GM19238 (cell line): ENCODE results near the gene PLEKHA7.
"Not testable (repeated sequence)": the region's sequence is repeated elsewhere in the genome, so short reads cannot be mapped to it uniquely, and the experiment has no call there.

Source experiments
- DNase-seq: peaks from one replicate; pipeline ENCODE4 v3.0.0; 2011; ENCODE audit warnings: low spot score; ENCODE audit not compliant: insufficient read length

Gene PLEKHA7

DNA sequence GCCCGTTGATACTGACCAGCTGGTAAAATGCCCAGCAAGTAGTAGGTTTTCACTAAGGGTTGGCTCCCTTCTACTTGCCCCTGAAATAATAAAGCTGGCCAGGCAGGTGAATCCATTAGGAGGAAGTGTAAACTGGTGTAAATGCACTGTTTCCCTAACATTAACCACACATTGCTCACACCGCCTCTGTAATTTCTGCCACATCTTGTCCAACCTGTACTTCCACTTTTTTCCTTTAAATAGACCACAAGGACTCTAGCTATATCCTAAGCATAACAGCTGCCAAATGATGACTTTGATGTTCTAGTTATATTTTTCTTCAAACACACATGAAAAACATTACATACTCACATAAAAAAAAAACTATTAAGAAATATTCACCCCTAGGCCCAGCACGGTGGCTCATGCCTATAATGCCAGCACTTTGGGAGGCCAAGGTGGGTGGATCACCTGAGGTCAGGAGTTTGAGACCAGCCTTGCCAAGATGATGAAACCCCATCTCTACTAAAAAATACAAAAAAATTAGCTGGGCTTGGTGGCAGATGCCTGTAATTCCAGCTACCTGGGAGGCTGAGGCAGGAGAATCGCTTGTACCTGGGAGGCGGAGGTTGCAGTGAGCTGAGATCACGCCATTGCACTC lies 95.6 kb downstream of the PLEKHA7 start:
- not testable (repeated sequence) for DNase-seq

DNA sequence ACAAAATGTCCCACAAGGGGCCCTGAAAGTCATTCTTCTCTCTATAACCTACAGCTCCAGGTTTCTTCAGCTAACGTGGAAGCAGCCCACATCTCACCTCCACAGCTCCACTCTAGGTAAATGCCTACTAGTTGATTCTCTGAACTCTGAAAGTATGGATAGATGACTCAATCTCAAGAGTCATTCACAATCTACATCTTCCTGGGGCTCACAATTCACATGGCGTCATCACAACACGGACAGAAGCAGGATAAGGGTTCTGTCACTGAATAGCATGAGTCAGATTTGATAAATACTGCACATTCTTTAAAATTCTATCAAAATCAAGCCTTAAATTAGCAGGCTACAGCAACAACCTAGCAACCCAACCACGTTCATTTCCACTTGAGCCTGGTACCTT lies 96.3 kb downstream of the PLEKHA7 start:
- DNase-seq = no peak

DNA sequence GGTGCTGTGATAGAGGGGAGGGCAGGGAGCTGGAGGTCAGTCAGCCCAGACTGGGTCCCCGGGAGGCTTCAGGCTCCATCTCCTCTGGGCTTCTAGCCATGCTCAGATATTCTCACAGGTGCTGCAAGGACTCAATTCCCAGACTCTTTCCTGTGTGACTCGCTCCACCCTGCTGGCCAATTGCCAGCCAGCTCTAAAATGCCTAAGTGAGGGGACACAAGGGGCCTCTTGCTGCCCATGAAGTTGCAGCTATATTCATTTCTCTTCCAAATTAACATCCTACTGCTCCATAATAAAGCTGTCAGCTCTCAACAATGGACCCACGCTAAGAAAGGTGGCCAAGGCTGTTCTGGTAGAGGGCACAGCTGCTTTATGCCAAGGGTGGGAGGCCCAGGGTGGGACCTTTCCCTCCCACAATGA lies 101.5 kb downstream of the PLEKHA7 start:
- no peak for DNase-seq

DNA sequence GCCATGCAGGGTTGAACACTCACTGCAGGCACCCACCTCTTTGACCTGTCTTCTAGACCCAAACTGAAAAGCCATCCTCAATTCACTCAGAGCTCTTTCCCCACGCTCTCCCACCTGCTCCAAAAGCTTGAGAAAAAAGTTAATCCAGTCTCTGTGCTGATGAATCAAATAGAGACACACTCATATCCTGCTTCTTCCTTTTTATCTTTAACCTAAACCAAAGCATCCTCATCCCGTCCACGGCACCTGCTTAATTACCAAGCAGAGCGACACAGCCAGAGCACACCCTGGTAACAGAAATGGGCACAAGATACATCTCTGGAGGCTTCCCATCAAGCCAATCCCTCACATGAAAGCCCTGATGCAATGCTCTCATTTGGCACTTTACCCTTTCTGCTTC lies 102.6 kb downstream of the PLEKHA7 start:
- DNase-seq = no peak

DNA sequence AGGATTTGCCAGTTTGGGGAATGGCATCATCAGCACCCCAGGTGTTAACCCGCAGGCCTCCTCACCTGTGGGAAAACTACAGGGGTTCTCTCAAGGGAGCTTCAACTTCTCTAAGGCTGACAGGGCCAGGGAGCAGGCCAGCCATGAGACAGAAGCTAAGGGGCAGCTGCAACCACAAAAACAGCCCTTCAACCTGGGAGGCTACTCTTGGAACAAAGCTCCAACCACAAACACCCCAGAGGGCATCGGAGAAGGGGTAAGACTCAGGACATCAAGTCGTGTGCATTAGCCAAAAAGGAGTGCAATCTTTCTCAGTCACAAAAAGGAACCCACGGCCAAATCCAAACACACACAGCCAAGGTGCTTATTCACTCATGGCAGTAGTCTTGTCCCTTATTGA lies 103.0 kb downstream of the PLEKHA7 start:
- DNase-seq = no peak

DNA sequence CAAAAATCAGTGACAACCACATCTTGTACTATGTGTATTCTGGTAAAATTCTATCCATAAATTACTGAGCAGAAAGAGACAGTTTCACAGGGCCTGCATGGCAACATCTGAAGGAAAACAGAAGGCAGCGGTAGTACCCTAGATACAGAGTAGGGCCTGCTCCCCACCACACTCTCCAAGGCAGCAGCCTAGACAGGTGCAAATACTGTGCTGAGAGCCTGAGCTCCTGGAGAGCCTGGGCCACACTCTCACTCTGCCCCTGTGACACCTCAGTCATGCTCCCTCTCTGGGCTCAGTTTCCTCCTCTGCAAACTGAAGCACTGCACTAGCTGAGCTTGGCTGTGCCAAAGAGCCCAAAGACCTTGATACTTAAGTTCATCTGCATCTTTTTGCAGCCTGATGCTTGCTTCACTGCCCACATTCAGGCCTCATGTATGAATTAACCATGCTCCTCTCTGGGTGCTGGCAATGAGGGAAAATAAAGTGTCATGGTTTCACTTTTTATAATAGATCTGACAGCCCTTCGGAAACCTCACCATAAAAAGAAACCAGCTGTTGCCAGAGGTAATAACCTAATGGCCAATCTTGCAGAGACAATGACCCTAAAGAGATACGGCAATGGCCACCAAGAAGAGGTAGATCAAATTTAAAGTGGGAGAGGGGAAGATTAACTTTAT lies 104.7 kb downstream of the PLEKHA7 start:
- DNase-seq = peak; percentile 49

DNA sequence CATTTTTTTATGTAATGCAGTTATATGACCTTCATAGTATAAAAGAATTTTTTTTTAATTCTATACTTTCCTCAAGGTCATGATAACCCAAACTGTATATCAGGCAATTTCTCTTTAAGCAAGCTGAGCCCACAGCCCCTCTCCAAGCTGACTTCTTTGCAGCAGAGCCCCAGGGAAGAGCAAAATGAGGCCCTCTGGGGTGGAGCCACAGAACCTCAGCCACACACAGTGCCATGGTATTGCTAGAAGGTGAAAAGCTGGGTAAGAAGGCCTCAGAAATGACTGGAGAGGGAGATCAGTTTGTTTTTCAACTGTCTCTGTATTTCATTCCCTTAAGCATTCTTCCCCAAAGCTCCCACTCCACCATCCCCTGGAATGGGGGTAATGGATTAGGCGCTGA lies 108.8 kb downstream of the PLEKHA7 start:
- DNase-seq = no peak

DNA sequence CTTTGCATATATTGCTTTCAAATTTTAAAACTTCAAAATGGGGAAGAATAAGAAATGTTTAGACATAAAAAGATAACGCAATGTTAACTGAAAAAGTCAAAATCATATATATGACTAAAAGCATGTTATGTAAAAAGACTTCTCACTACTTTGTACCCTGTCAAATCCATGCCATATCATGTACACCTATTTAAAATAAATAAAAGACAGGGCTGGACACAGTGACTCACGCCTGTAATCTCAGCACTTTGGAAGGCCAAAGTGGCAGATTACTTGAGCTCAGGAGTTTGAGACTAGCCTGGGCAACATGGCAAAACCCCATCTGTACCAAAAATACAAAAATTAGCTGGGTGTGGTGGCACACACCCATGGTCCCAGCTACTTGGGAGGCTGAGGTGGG lies 109.5 kb downstream of the PLEKHA7 start:
- DNase-seq = not testable (repeated sequence)

DNA sequence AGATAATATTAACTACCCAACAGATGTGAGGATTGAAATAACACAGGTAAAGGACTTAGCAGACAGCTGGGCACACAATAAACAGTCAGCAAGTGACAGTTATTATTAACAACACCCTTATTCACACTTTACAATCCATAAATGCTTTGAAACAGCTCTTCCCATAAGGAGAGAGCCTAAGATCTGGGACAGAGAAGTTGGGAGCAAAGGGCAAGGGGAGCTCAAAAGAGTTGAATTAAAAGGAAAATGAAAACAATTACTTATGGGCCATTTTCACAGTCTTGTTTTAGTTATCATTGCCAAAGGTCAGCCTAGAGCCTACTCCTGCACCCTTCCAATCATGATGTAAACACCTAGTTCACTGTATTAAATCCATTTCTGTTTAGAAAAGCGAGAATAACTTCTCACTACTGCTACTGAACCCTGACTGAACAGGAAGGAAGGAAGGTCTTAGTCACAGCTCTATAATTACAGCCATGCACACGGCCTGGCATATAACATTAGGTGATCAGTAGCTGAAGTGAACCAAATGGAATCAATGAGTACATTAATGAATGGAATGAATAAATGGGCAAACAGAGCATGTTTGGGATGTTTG lies 111.3 kb downstream of the PLEKHA7 start:
- no peak for DNase-seq

DNA sequence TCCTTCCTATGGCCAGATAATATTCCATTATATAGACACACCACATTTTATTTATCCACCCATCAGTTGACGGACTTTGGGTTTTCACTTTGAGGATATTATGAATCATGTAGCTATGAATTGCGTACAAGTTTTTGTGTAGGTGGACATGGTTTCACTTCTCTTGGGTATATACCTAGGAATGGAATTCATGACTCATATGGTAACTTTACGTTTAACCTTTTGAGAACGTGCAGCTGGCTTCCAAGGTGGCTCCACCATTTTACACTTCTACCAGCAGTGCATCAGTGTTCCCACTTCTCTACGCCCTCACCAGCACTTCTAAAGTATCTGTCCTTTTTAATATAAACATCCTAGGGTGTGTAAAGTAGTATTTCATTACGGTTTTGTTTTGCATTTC lies 112.0 kb downstream of the PLEKHA7 start:
- DNase-seq = no peak

DNA sequence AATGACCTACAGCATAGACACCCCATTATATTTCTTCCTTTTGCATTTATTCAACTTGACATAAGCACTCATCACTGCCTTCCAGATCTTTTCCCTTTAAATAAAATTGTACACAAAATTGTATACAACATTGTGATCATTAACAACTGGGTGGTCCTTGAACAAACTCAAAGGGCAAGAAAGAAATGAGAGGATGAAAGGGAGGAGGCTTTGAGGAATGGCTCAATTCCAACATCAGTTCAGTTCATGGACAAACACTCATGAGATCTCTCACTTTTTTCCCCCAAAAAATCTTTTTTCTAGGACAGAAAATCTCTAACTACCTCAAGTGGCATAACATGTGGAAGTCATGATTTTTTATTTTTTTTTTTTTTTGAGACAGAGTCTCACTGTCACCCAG lies 113.7 kb downstream of the PLEKHA7 start:
- DNase-seq = no peak

DNA sequence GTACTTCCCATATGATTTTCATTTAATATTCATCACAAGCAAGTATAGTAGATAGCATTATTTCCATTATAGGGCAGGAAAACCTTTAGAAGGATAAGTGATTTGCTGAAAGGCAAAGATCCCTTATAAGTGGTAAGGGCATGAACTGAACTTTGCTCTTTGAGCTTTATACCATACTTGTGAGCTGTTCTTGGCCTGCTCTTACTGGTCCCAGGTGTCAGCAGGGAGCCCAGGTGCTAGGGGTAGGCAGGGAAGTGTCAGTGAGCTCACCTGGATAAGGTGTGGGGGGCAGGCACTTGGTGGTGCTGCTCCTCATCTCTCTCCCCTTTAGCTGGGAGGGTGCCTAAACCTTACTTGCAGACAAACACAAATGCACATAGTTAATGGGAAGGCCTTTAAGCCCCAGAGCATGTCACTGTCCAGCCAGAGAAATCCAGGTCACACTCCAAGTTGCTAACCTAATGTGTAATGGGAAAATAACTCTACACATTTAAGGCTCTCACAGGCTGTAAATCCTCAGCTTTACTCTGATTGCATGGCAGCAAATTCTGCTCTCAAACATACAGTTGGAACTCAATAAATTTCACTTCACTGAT lies 114.4 kb downstream of the PLEKHA7 start:
- no peak for DNase-seq

DNA sequence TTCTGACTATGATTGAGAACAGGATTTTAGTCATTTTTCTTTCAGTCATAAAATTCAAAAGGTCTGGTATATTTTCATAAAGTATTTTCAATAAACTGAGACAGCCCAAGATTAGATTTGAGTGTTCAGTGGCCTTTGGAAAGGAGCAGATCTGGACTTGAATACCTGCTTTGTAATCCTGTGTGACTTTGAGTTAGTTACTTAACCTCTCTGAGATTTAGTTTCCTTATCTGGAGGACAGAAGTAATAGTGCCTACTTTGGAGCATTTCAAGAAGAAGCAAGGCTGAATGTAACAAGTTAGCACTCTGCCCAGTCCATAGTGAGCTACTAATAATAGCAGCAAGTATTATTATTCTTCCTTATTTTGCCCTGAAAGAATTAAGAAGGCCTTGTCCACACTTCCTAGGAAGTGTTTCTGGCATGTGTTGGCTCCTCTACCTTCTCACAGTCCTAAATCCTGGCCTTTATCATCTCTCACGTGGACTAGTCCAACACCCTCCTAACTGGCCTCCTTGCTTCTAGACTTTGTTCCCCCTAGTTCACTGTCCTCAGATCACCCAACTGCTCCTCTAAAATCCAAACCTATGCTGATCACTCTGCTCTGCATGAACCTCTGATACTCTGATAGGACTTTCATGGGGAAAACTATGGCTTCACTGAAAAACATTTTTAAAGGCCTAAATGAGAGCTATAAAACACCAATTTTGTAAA lies 115.8 kb downstream of the PLEKHA7 start:
- DNase-seq = no peak

DNA sequence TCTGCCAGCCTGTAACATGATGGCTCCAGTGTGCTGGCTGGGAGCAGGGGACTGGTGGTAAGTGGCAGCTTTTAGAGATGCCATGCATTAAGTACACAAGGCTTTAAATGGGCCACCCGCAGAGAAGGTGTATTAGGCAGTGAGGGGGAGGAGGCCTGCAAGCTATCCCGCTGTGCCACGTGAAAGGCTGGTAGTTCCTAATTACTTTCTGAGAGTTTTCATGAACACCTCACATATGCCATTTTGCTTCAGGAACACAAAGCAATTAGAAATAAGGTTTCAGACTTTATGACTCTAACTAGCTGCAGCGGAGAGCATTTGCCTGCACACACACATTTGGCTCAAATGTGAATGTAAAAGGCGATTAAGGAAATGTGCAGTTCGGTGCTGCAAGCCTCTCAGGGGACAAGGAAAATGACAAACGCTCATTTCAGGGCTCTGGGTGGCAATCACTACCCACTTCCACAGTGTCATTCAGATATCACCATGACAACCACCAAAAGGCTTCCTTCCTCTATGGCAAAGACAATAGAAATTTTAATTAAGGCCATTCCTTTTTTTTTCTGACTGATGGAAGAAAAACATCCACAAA lies 116.6 kb downstream of the PLEKHA7 start:
- no peak for DNase-seq

DNA sequence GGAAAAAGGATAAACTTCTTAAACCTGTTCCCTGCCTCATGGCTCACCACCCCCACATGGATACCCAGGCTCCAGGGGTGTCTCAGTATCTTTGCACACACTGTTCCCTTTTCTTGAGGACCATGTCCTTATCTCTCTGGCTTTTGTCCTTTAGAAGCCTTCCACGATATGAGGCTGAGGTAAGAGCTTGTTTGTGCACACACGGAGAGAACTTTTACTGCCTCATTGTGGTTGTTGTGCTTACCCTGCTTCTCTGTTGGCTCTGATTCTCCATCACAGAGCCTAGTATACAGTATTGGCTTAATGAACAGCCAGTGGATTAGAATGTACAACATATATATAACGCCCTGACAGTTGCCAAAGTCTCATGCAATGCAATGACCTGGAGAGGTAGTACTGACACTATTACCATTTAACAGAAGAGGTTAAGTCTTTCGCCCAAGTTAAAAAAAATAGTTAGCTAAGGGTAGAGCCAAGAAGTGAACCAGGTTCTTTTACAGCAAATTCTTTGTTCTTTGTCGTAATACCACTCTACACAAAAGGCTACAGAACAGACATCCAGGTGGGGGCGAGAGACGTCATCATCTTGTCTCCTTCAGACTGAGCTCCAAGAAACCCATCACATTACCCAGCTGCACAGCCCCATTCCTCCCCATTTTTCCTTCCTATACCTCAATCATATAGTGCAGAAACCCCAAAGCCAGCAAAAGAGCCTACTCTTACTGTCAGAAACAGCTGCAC lies 117.3 kb downstream of the PLEKHA7 start:
- DNase-seq = no peak

DNA sequence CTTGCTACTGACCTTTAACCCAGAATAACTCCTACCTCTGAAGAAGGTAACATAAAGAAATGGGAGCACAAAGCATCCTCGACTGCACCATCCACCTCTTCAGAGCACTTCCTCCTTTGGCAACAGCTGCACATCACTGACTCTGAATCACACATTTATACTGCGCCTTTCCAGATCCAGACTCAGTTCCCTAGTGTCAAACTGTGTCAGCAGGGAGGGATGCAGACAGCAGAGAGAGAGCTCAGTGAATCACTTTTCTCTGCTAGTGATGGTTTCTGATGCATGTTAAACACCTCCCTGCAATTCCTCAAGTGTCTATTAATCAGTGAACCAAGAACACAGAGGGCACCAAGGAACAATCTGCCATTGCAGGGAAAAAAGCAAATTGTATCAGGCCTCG lies 118.9 kb downstream of the PLEKHA7 start:
- DNase-seq = no peak

DNA sequence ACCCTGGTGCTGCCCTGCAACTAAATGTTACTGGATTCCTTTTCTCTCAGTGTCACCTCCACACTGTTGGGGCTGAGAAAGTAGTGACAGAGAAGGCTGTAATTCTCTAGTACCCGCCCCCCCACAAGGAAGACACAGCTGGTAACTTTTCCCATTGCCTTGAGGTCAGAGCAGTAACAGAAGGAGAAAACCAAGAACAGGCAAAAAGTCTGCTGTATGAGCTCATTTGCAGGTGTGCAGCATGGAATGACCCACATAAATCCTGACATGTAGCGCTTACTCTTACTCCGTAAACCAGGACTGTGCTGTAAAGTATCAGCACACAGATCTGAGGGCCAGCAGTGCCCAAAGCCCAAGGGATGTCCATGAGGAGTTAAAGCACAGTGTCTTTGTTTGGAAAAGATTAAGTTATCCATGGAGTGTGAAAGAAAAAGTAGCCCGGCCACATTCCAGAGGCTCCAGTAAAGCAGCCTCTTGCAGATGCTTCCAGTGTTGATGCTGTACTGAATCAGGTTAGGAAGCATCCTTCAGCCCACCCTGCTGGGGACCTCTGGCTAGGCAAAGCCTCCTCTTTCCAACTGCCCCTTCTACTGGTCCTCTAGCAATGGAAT lies 120.7 kb downstream of the PLEKHA7 start:
- DNase-seq = no peak

DNA sequence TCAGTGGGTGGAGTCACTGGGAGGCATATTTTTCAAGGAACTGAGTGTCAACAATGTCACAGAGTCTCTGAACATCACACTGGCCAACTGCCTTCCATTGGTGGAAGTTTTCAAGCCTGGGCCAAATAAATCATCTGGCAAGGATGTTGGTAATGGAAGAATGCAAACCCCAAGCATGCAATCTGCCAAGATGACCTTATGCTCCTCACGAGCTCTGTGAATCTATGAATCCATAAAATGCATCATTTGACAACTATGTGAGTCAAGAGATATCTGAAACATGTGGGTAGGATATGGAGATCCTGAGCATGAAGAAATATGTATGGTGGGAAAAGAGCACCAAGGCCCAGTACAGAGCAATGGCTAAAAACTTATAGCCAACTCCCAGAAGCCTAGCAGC lies 122.2 kb downstream of the PLEKHA7 start:
- DNase-seq = no peak

DNA sequence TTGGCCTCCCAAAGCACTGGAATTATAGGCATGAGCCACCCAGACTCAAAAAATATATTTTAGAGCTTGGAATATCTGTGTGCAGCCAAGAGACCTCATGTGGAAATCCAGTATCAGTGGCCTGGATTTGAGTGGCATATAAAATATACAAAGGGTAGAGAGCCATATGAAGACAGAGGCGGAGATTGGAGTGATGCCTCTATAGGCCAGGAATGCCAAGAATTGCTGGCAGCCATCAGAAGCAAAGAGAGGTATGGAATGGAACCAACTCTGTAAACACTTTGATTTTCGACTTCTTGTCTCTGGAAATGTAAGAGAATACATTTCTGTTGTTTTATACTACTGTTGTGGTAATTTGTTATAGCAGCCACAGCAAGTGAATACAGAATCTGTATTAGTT lies 123.0 kb downstream of the PLEKHA7 start:
- DNase-seq = no peak

DNA sequence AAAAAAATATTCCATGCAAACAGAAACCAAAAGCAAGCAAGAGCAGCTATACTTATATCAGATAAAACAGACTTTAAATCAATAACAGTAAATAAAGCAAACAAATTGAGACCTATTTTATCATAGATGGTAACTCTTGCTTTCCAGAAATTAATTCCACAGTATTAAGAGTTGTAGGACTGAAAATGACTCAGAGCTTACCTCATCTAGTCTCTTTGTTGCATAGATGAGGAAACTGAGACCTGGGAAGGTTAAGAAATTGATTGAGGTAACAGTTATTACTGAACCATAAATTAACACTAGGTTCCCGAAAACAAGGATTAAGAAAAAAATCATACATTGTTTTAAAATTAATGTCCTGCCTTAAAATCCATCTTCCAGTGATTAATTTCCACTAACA lies 123.8 kb downstream of the PLEKHA7 start:
- DNase-seq = no peak
